ENCODE measurements around the gene SUSD1. TPM values are rescaled to one million over a fixed set of nuclear protein-coding genes. Genes with fewer than 3 reads are reported as not detected.
A peak's percentile ranks its signal among the peaks of the same experiment; 100 is the strongest.

SUSD1 gene
- total RNA-seq, 4 donors from 2014 or later, result 22.7 to 83.0 (median 24.7) TPM

- no peaks in the 10 kb centered on the region for H3K36me3 ChIP-seq
- no peaks in the 10 kb centered on the region for H3K27me3 ChIP-seq
- no peaks in the 10 kb centered on the region for H3K9me3 ChIP-seq
- WGBS, 2 donors (ENCODE audit: low coverage in 1 of 2), result 61 to 69% methylated on average over 5 of the region's 5 CpGs
- intact Hi-C loops (cut with DNase I; ENCODE audit: low total_unique reads), result no loop called here
- peak overlapping the region; percentile 84 to 91 (median 85) for H3K27ac ChIP-seq
- TF ChIP-seq POLR2AphosphoS5 (IDR thresholded peaks at IDR 0.05) (no peak), EP300 (IDR thresholded peaks at IDR 0.05; ENCODE audit: low read depth) (no peak), CTCF (IDR thresholded peaks at IDR 0.05) (no peak), POLR2A (IDR thresholded peaks at IDR 0.05) (no peak)
- DNase-seq, result no peak
- peaks cover 6 to 77% (median 43%) of the 10 kb centered on the region in 4 donors for H3K4me1 ChIP-seq
- H3K4me3 ChIP-seq, result no peak overlapping the region
- in situ Hi-C loops (cut with MboI; ENCODE audit: low pct_ligation_motif_present in 1 of 4, low pct_unique_long_range_greater_than_20kb in 1 of 4, low sequenced_read_pairs in 3 of 4), result no loop called here
These were observed 4.1 kb downstream of the SUSD1 start for GRCh38 chr9:112170968-112171367.

GRCh38 chr9:112170235-112170634, 4.9 kb downstream of the SUSD1 start:
- intact Hi-C loops (cut with DNase I; ENCODE audit: low total_unique reads) (no loop called here), in situ Hi-C loops (cut with MboI; ENCODE audit: low pct_ligation_motif_present in 1 of 4, low pct_unique_long_range_greater_than_20kb in 1 of 4, low sequenced_read_pairs in 3 of 4) (no loop called here)
- Histone ChIP-seq H3K9me3 (no peaks in the 10 kb centered on the region), H3K27me3 (no peaks in the 10 kb centered on the region), H3K27ac (peak overlapping the region; percentile 84 to 91 (median 85)), H3K36me3 (no peaks in the 10 kb centered on the region), H3K4me3 (no peak overlapping the region), H3K4me1 (peaks cover 6 to 70% (median 38%) of the 10 kb centered on the region in 4 donors)
- 52 to 62% methylated on average over 3 to 4 of the region's 4 CpGs for WGBS, 2 donors (ENCODE audit: low coverage in 1 of 2)
- TF ChIP-seq CTCF (IDR thresholded peaks at IDR 0.05) (no peak), EP300 (IDR thresholded peaks at IDR 0.05; ENCODE audit: low read depth) (peak; percentile 78), POLR2A (IDR thresholded peaks at IDR 0.05) (no peak), POLR2AphosphoS5 (IDR thresholded peaks at IDR 0.05) (peak in 2 of 3 donors; percentile 73 to 87)
- DNase-seq, result peak; percentile 85

- 39 to 54% methylated on average over 6 of the region's 6 CpGs for WGBS, 2 donors (ENCODE audit: low coverage in 1 of 2)
- H3K9me3 ChIP-seq, result no peaks in the 10 kb centered on the region
- H3K4me1 ChIP-seq, result peaks cover 4 to 68% (median 37%) of the 10 kb centered on the region in 4 donors
- in situ Hi-C loops (cut with MboI; ENCODE audit: low pct_ligation_motif_present in 1 of 4, low pct_unique_long_range_greater_than_20kb in 1 of 4, low sequenced_read_pairs in 3 of 4), result no loop called here
- TF ChIP-seq POLR2A (IDR thresholded peaks at IDR 0.05) (no peak), POLR2AphosphoS5 (IDR thresholded peaks at IDR 0.05) (no peak), EP300 (IDR thresholded peaks at IDR 0.05; ENCODE audit: low read depth) (no peak), CTCF (IDR thresholded peaks at IDR 0.05) (peak in 1 of 5 experiments; percentile 15)
- peak; percentile 74 for DNase-seq
- H3K4me3 ChIP-seq, result no peak overlapping the region
- H3K36me3 ChIP-seq, result no peaks in the 10 kb centered on the region
- no peaks in the 10 kb centered on the region for H3K27me3 ChIP-seq
- intact Hi-C loops (cut with DNase I; ENCODE audit: low total_unique reads), result no loop called here
- H3K27ac ChIP-seq, result peak overlapping the region; percentile 84 to 91 (median 85)
These were observed 5.7 kb downstream of the SUSD1 start for GRCh38 chr9:112169368-112169767.

GRCh38 chr9:112168197-112168596, 6.9 kb downstream of the SUSD1 start:
- Histone ChIP-seq H3K4me3 (no peak overlapping the region), H3K36me3 (no peaks in the 10 kb centered on the region), H3K9me3 (no peaks in the 10 kb centered on the region), H3K27ac (peak overlapping the region; percentile 84 to 91 (median 85)), H3K4me1 (peaks cover 0 to 68% (median 34%) of the 10 kb centered on the region in 4 donors), H3K27me3 (no peaks in the 10 kb centered on the region)
- peak; percentile 47 for DNase-seq
- 22 to 28% methylated on average over 3 of the region's 3 CpGs for WGBS, 2 donors (ENCODE audit: low coverage in 1 of 2)
- intact Hi-C loops (cut with DNase I; ENCODE audit: low total_unique reads), result no loop called here
- in situ Hi-C loops (cut with MboI; ENCODE audit: low pct_ligation_motif_present in 1 of 4, low pct_unique_long_range_greater_than_20kb in 1 of 4, low sequenced_read_pairs in 3 of 4), result no loop called here
- peak in 1 of 3 donors; percentile 53 for TF ChIP-seq POLR2AphosphoS5 (IDR thresholded peaks at IDR 0.05)
- no peak for TF ChIP-seq CTCF (IDR thresholded peaks at IDR 0.05)
- no peak for TF ChIP-seq POLR2A (IDR thresholded peaks at IDR 0.05)
- TF ChIP-seq EP300 (IDR thresholded peaks at IDR 0.05; ENCODE audit: low read depth), result no peak

Measured in transverse colon (tissue), 4 donors.